Motor neuron (in vitro differentiated cells): ENCODE measurements around the gene GDPD3. TPM values are rescaled to one million over a fixed set of nuclear protein-coding genes. Genes with fewer than 3 reads are reported as not detected.
A peak's percentile ranks its signal among the peaks of the same experiment; 100 is the strongest.

ENCODE experiments used
- ATAC-seq, 8 experiments: fragments of 200-7000 bp; cut with Tn5 transposase; replicated peaks in 6 of 8; 2 replicates each; pipeline ENCODE4 v1.8.0; 2021; ENCODE audit warnings: mild to moderate bottlenecking in 8 of 8, moderate library complexity in 8 of 8
- H3K27ac ChIP-seq, 2 donors: fragments of 250-450 bp; sonication (Bioruptor Pico); 2 replicates each; pipeline ENCODE4 v1.9.0; 2021; ENCODE audit warnings: antibody characterized with exemption in 2 of 2, mild to moderate bottlenecking in 2 of 2, moderate library complexity in 1 of 2
- H3K4me1 ChIP-seq, 2 donors: fragments of 250-450 bp; sonication (Bioruptor Pico); replicated peaks in 1 of 2; 2 replicates each; pipeline ENCODE4 v1.6.1; 2021; ENCODE audit warnings: antibody characterized with exemption in 2 of 2, mild to moderate bottlenecking in 2 of 2, moderate library complexity in 1 of 2
- H3K4me3 ChIP-seq, 5 donors: fragments of 250-450 bp; sonication (Bioruptor Pico); 2 replicates each; pipeline ENCODE4 v1.9.0; 2021; ENCODE audit warnings: antibody characterized with exemption in 5 of 5, mild to moderate bottlenecking in 5 of 5, moderate library complexity in 4 of 5
- WGBS, 10 experiments: fragments of 450-650 bp; shearing (Covaris generic); methylation state at CpG; one replicate each; pipeline ENCODE4 v1.0.0; 2022; 5-methylcytosine and 5-hydroxymethylcytosine counted together
- in situ Hi-C, 9 experiments: fragments of 400-800 bp; cut with MboI; loops; one replicate each; pipeline ENCODE4 v1.15.0; 2021; ENCODE audit warnings: low sequenced_read_pairs in 9 of 9, low pct_unique_long_range_greater_than_20kb in 2 of 9; ENCODE audit not compliant: unreplicated experiment in 9 of 9
- total RNA-seq, 8 experiments: library from RNA; unstranded; fragments of 300-600 nt; gene quantifications; 2 replicates each; pipeline versions ENCODE4 v1.2.3 to v1.2.4, GENCODE V29; 2022

GDPD3 gene
- total RNA-seq, 8 experiments from 2014 or later: 1.1 to 3.0 (median 2.1) TPM

- ATAC-seq: no peak
- in situ Hi-C loops: loop anchor here in 2 of 9 experiments (25.0 kb wide), 2 partner anchors 334 to 559 kb away; partner anchors contain the start of gene ZNF771 (in 2 of the 2)
- 61 to 100% (median 97%) methylated on average over 1 to 4 of the region's 7 CpGs; no CpG with 5 or more reads in 3 of the 10 experiments for WGBS, 10 experiments
- Histone ChIP-seq H3K4me1 (peaks cover 12 to 13% of the 10 kb centered on the region in 2 donors), H3K4me3 (no peak overlapping the region), H3K27ac (no peak overlapping the region)
Measured at GRCh38 chr16:30078744-30079143, 34.6 kb downstream of the GDPD3 start.

GRCh38 chr16:30077656-30078055 is 35.7 kb downstream of the GDPD3 start:
- peaks cover 12 to 13% of the 10 kb centered on the region in 2 donors for H3K4me1 ChIP-seq
- in situ Hi-C loops: loop anchor here in 2 of 9 experiments (25.0 kb wide), 2 partner anchors 335 to 560 kb away; partner anchors contain the start of gene ZNF771 (in 2 of the 2)
- H3K4me3 ChIP-seq: peak overlapping the region in 1 of 5 donors; percentile 90
- no peak for ATAC-seq
- H3K27ac ChIP-seq: no peak overlapping the region
- WGBS, 10 experiments: 40 to 100% (median 68%) methylated on average over 1 to 6 of the region's 6 CpGs; no CpG with 5 or more reads in 3 of the 10 experiments

GRCh38 chr16:30076276-30076791 is 37.0 kb downstream of the GDPD3 start:
- H3K4me1 ChIP-seq: peaks cover 12 to 13% of the 10 kb centered on the region in 2 donors
- WGBS, 10 experiments: 0 to 10% (median 5%) methylated on average over 2 to 11 of the region's 33 CpGs; no CpG with 5 or more reads in 2 of the 10 experiments
- peak in 7 of 8 experiments; percentile 8 to 38 (median 30) for ATAC-seq
- peak overlapping the region; percentile 82 to 85 for H3K27ac ChIP-seq
- in situ Hi-C loops: loop anchor here in 2 of 9 experiments (25.0 kb wide), 2 partner anchors 336 to 561 kb away; partner anchors contain the start of gene ZNF771 (in 2 of the 2)
- H3K4me3 ChIP-seq: peak overlapping the region; percentile 57 to 95 (median 69)

GRCh38 chr16:30075503-30076275 is 37.6 kb downstream of the GDPD3 start, which contains the start of gene PPP4C:
PPP4C (plus strand) TSS chr16:30075994; CDS start chr16:30076378, 384 bp downstream.
- peak within 1 kb of the TSS; percentile 82 to 85 for H3K27ac ChIP-seq
- peak; percentile 68 to 95 (median 93) for ATAC-seq
- peaks cover 12 to 13% of the 10 kb centered on the region in 2 donors for H3K4me1 ChIP-seq
- in situ Hi-C loops: loop anchor here in 2 of 9 experiments (25.0 kb wide), 2 partner anchors 337 to 562 kb away; partner anchors contain the start of gene ZNF771 (in 2 of the 2)
- peak within 1 kb of the TSS; percentile 57 to 95 (median 69) for H3K4me3 ChIP-seq
- WGBS, 10 experiments: 0 to 19% (median 0%) methylated on average over 3 to 14 of the region's 67 CpGs; no CpG with 5 or more reads in 5 of the 10 experiments

GRCh38 chr16:30070490-30070889 is 42.8 kb downstream of the GDPD3 start:
- no peak for ATAC-seq
- no peak overlapping the region for H3K4me3 ChIP-seq
- in situ Hi-C loops: no loop called here
- no peak overlapping the region for H3K27ac ChIP-seq
- peaks cover 16 to 32% of the 10 kb centered on the region in 2 donors for H3K4me1 ChIP-seq

GRCh38 chr16:30069611-30070462 is 43.5 kb downstream of the GDPD3 start:
- Histone ChIP-seq H3K4me1 (peaks cover 13 to 27% of the 10 kb centered on the region in 2 donors), H3K27ac (no peak overlapping the region), H3K4me3 (no peak overlapping the region)
- no peak for ATAC-seq
- in situ Hi-C loops: no loop called here
- WGBS, 10 experiments: 88 to 100% (median 97%) methylated on average over 1 to 16 of the region's 31 CpGs; no CpG with 5 or more reads in 5 of the 10 experiments

- WGBS, 10 experiments: 71 to 100% (median 94%) methylated on average over 1 to 7 of the region's 17 CpGs; no CpG with 5 or more reads in 3 of the 10 experiments
- Histone ChIP-seq H3K4me1 (peaks cover 15 to 27% of the 10 kb centered on the region in 2 donors), H3K27ac (no peak overlapping the region), H3K4me3 (no peak overlapping the region)
- ATAC-seq: no peak
- in situ Hi-C loops: no loop called here
Measured at GRCh38 chr16:30068750-30069610, 44.4 kb downstream of the GDPD3 start.

GRCh38 chr16:30068333-30068732 is 45.0 kb downstream of the GDPD3 start:
- Histone ChIP-seq H3K4me3 (no peak overlapping the region), H3K27ac (no peak overlapping the region), H3K4me1 (peaks cover 21 to 34% of the 10 kb centered on the region in 2 donors)
- ATAC-seq: no peak
- WGBS, 10 experiments: 67 to 95% (median 80%) methylated on average over 1 to 8 of the region's 9 CpGs; no CpG with 5 or more reads in 6 of the 10 experiments
- in situ Hi-C loops: no loop called here

- peaks cover 23 to 35% of the 10 kb centered on the region in 2 donors for H3K4me1 ChIP-seq
Measured at GRCh38 chr16:30067584-30067916, 45.8 kb downstream of the GDPD3 start.

GRCh38 chr16:30066761-30067583 is 46.4 kb downstream of the GDPD3 start:
- peaks cover 23 to 35% of the 10 kb centered on the region in 2 donors for H3K4me1 ChIP-seq
- WGBS, 10 experiments: 0 to 72% (median 35%) methylated on average over 1 to 18 of the region's 21 CpGs; no CpG with 5 or more reads in 3 of the 10 experiments
- in situ Hi-C loops: no loop called here
- peak overlapping the region; percentile 97 for H3K27ac ChIP-seq
- peak overlapping the region; percentile 49 to 96 (median 87) for H3K4me3 ChIP-seq
- ATAC-seq: no peak

More at GRCh38 chr16:30067584-30067916, 45.8 kb downstream of the GDPD3 start:
- in situ Hi-C loops: no loop called here
- no peak overlapping the region for H3K27ac ChIP-seq
- no peak for ATAC-seq
- peak overlapping the region in 2 of 5 donors; percentile 87 to 96 for H3K4me3 ChIP-seq
- WGBS, 10 experiments: 0 to 100% (median 86%) methylated on average over 1 to 3 of the region's 6 CpGs; no CpG with 5 or more reads in 4 of the 10 experiments
